Fibroblast of the aortic adventitia (primary cell): ENCODE data around the gene UTS2B. TPM values are rescaled to one million over a fixed set of nuclear protein-coding genes. Genes with fewer than 3 reads are reported as not detected.

Experiments used
- DNase-seq: peaks from one replicate; pipeline ENCODE4 v3.0.0-alpha.2; 2010; ENCODE audit warnings: low read depth
- H3K4me3 ChIP-seq: 2 replicates; pipeline ENCODE4 v1.5.1; 2011; ENCODE audit warnings: low read depth, mild to moderate bottlenecking, control low read depth, low read length, moderate library complexity
- CTCF ChIP-seq: IDR thresholded peaks from 2 replicates; pipeline ENCODE4 v1.5.1; 2011; ENCODE audit warnings: mild to moderate bottlenecking, low read length, control low read depth, inconsistent platforms; ENCODE audit not compliant: insufficient read depth
- total RNA-seq: library from RNA; depleted of rRNA; stranded (reverse); fragments of >200 nt; gene quantifications from 2 replicates; pipeline ENCODE4 v1.2.3, GENCODE V29; 2012; ENCODE audit warnings: low replicate concordance

Gene UTS2B
- total RNA-seq, 1 donor: 1.3 TPM

- DNase-seq: peak; percentile 76
- no peak for TF ChIP-seq CTCF
- H3K4me3 ChIP-seq: no peak overlapping the region
These were observed 92.0 kb downstream of the UTS2B start for GRCh38 chr3:191238321-191238817.

- TF ChIP-seq CTCF: no peak
- no peak overlapping the region for H3K4me3 ChIP-seq
- no peak for DNase-seq
These were observed 93.1 kb downstream of the UTS2B start for GRCh38 chr3:191237047-191237882.

- H3K4me3 ChIP-seq: no peak overlapping the region
- peak; percentile 60 for DNase-seq
- TF ChIP-seq CTCF: no peak
These were observed 93.7 kb downstream of the UTS2B start for GRCh38 chr3:191236646-191237045.

- H3K4me3 ChIP-seq: no peak overlapping the region
- DNase-seq: peak; percentile 70
- TF ChIP-seq CTCF: no peak
These were observed 94.7 kb downstream of the UTS2B start for GRCh38 chr3:191235331-191236314.

GRCh38 chr3:191234216-191234615 lies 96.1 kb downstream of the UTS2B start:
- no peak for TF ChIP-seq CTCF
- no peak overlapping the region for H3K4me3 ChIP-seq
- no peak for DNase-seq

- no peak for DNase-seq
- no peak overlapping the region for H3K4me3 ChIP-seq
- TF ChIP-seq CTCF: no peak
These were observed 102.8 kb downstream of the UTS2B start for GRCh38 chr3:191227541-191227940.
